C4-2B (cell line): ENCODE data around the gene FGF6.
"Not testable (repeated sequence)": the region's sequence is repeated elsewhere in the genome, so short reads cannot be mapped to it uniquely, and the experiment has no call there.

Experiments
- H3K27ac ChIP-seq: fragments of 450-650 bp; 2 replicates; pipeline ENCODE4 v1.5.1; 2017
- CTCF ChIP-seq: fragments of 450-650 bp; conservative IDR thresholded peaks from 2 replicates; pipeline ENCODE4 v1.5.1; 2017; ENCODE audit warnings: mild to moderate bottlenecking
- ZFX ChIP-seq: fragments of 450-650 bp; IDR thresholded peaks from 2 replicates; pipeline ENCODE4 v1.6.1; 2017

The FGF6 gene

GRCh38 chr12:4417936-4418335, 27.7 kb downstream of the FGF6 start:
- no peak for TF ChIP-seq ZFX
- no peak for TF ChIP-seq CTCF
- no peak overlapping the region for H3K27ac ChIP-seq

- no peak overlapping the region for H3K27ac ChIP-seq
- no peak for TF ChIP-seq CTCF
- TF ChIP-seq ZFX: no peak
Measured at GRCh38 chr12:4417455-4417854, 28.2 kb downstream of the FGF6 start.

- no peak overlapping the region for H3K27ac ChIP-seq
- TF ChIP-seq CTCF: no peak
Measured at GRCh38 chr12:4416276-4416675, 29.3 kb downstream of the FGF6 start.

- no peak for TF ChIP-seq ZFX
- TF ChIP-seq CTCF: no peak
- H3K27ac ChIP-seq: no peak overlapping the region
Measured at GRCh38 chr12:4412465-4412864, 33.1 kb downstream of the FGF6 start.

GRCh38 chr12:4412056-4412455, 33.6 kb downstream of the FGF6 start:
- no peak overlapping the region for H3K27ac ChIP-seq
- TF ChIP-seq CTCF: no peak
- TF ChIP-seq ZFX: no peak

GRCh38 chr12:4407136-4407535, 38.5 kb downstream of the FGF6 start:
- no peak for TF ChIP-seq ZFX
- H3K27ac ChIP-seq: no peak overlapping the region

- H3K27ac ChIP-seq: not testable (repeated sequence)
Measured at GRCh38 chr12:4404877-4405637, 40.6 kb downstream of the FGF6 start.

- no peak for TF ChIP-seq ZFX
- TF ChIP-seq CTCF: no peak
- H3K27ac ChIP-seq: no peak overlapping the region
Measured at GRCh38 chr12:4402996-4403395, 42.6 kb downstream of the FGF6 start.

- TF ChIP-seq CTCF (no peak), ZFX (no peak)
Measured at GRCh38 chr12:4401117-4401516, 44.5 kb downstream of the FGF6 start.

More at GRCh38 chr12:4401117-4401516, 44.5 kb downstream of the FGF6 start:
- no peak overlapping the region for H3K27ac ChIP-seq
